H1 (cell line): Measurements from ENCODE around the gene FANCL. TPM values are rescaled to one million over a fixed set of nuclear protein-coding genes. Genes with fewer than 3 reads are reported as not detected.
"Not testable (repeated sequence)": the region's sequence is repeated elsewhere in the genome, so short reads cannot be mapped to it uniquely, and the experiment has no call there.

Experiments used
- CTCF ChIA-PET: fragments of 300-600 bp; sonication (Branson Sonifier 250); formaldehyde crosslinking; loops from one replicate; lab custom pipeline; 2021; ENCODE audit not compliant: partially characterized antibody; lab: Charles Lee
- POLR2A ChIA-PET: fragments of 300-600 bp; sonication (Branson Sonifier 250); formaldehyde crosslinking; loops from one replicate; lab custom pipeline; 2021; ENCODE audit warnings: inconsistent platforms; ENCODE audit not compliant: partially characterized antibody; lab: Charles Lee
- DNase-seq, 2 experiments: peaks; one replicate each; pipeline versions ENCODE4 v3.0.0 to v3.0.0-alpha.2; 2010 to 2022; ENCODE audit warnings: low spot score in 2 of 2, low read depth in 1 of 2, mixed read lengths in 1 of 2
- FAIRE-seq: peaks from 2 replicates; lab custom pipeline; 2011; peaks lifted over from hg19 to GRCh38; lab: Jason Lieb, UNC
- H2AFZ ChIP-seq: 2 replicates; pipeline ENCODE4 v1.8.1; 2012; ENCODE audit warnings: low read length, inconsistent platforms
- H2AK5ac ChIP-seq: 2 replicates; pipeline ENCODE4 v1.6.1; 2013; ENCODE audit warnings: low read depth, low read length
- H2BK120ac ChIP-seq: replicated peaks from 2 replicates; pipeline ENCODE3; 2013; ENCODE audit warnings: low read depth, low read length, inconsistent platforms
- H2BK12ac ChIP-seq: 2 replicates; pipeline ENCODE4 v1.6.1; 2013; ENCODE audit warnings: low read depth, low read length
- H2BK15ac ChIP-seq: 2 replicates; pipeline ENCODE4 v1.6.1; 2013; ENCODE audit warnings: low read length
- H2BK20ac ChIP-seq: 2 replicates; pipeline ENCODE4 v1.6.1; 2013; ENCODE audit warnings: low read length
- H2BK5ac ChIP-seq: 2 replicates; pipeline ENCODE4 v1.6.1; 2013; ENCODE audit warnings: low read depth, low read length
- H3K14ac ChIP-seq: 2 replicates; pipeline ENCODE4 v1.6.1; 2013; ENCODE audit warnings: inconsistent platforms; ENCODE audit not compliant: insufficient read length
- H3K18ac ChIP-seq: 2 replicates; pipeline ENCODE4 v1.6.1; 2013; ENCODE audit warnings: low read length; ENCODE audit errors: extremely low read depth
- H3K23ac ChIP-seq: 2 replicates; pipeline ENCODE4 v1.6.1; 2013; ENCODE audit warnings: inconsistent platforms; ENCODE audit not compliant: insufficient read length
- H3K23me2 ChIP-seq: 2 replicates; pipeline ENCODE4 v1.6.1; 2013; ENCODE audit warnings: low read depth, low read length
- H3K27ac ChIP-seq: 2 replicates; pipeline ENCODE4 v1.6.1; 2011; ENCODE audit warnings: low read depth, low read length, inconsistent platforms
- H3K27me3 ChIP-seq, 4 experiments: replicated peaks in 1 of 4; 1 replicate in 1 of 4; 2 replicates in 3 of 4; pipeline versions ENCODE4 v1.6.1 to v1.8.1; 2011 to 2013; ENCODE audit warnings: low read length in 3 of 4, mild to moderate bottlenecking in 3 of 4, inconsistent platforms in 2 of 4, mixed read lengths in 2 of 4, moderate library complexity in 1 of 4; ENCODE audit not compliant: control insufficient read depth in 3 of 4, insufficient read depth in 3 of 4; ENCODE audit errors: extremely low read depth in 1 of 4
- H3K36me3 ChIP-seq, 4 experiments: 2 replicates each; pipeline versions ENCODE4 v1.6.1 to v1.8.1; 2011 to 2013; ENCODE audit warnings: mild to moderate bottlenecking in 4 of 4, low read length in 3 of 4, moderate library complexity in 2 of 4, control low read depth in 1 of 4, inconsistent platforms in 1 of 4; ENCODE audit not compliant: insufficient read depth in 4 of 4, control insufficient read depth in 2 of 4
- H3K4ac ChIP-seq: replicated peaks from 2 replicates; pipeline ENCODE3; 2013; ENCODE audit warnings: low read length, low read depth, mixed read lengths, inconsistent platforms; ENCODE audit not compliant: insufficient read length
- H3K4me1 ChIP-seq, 4 experiments: replicated peaks in 1 of 4; 1 replicate in 1 of 4; 2 replicates in 3 of 4; pipeline versions ENCODE4 v1.6.1 to v1.8.1; 2011 to 2013; ENCODE audit warnings: low read length in 3 of 4, inconsistent platforms in 2 of 4, mixed read lengths in 1 of 4; ENCODE audit not compliant: insufficient read depth in 4 of 4, control insufficient read depth in 3 of 4
- H3K4me2 ChIP-seq, 2 experiments: 2 replicates each; pipeline versions ENCODE4 v1.6.1 to v1.8.1; 2011 to 2013; ENCODE audit warnings: low read depth in 2 of 2, low read length in 2 of 2, control low read depth in 1 of 2, inconsistent platforms in 1 of 2, mild to moderate bottlenecking in 1 of 2; ENCODE audit not compliant: insufficient read depth in 1 of 2
- H3K4me3 ChIP-seq, 4 experiments: fragments of 200-600, 300-600 bp in 1 of 4; sonication (generic), shearing (Covaris generic), sonication (Bioruptor Twin) in 1 of 4; 2 replicates each; pipeline versions ENCODE4 v1.5.1 to v1.8.1; 2011 to 2016; ENCODE audit warnings: low read length in 4 of 4, low read depth in 3 of 4, control low read depth in 2 of 4, inconsistent platforms in 2 of 4, mild to moderate bottlenecking in 2 of 4, mixed read lengths in 1 of 4, moderate library complexity in 1 of 4; ENCODE audit not compliant: insufficient read depth in 2 of 4; ENCODE audit errors: extremely low read depth in 1 of 4
- H3K56ac ChIP-seq: replicated peaks from 2 replicates; pipeline ENCODE3; 2013; ENCODE audit warnings: low read depth, mild to moderate bottlenecking, mixed read lengths, low read length, inconsistent platforms; ENCODE audit not compliant: insufficient read length
- H3K79me1 ChIP-seq: 2 replicates; pipeline ENCODE4 v1.6.1; 2013; ENCODE audit warnings: low read depth, low read length, control low read depth
- H3K79me2 ChIP-seq, 2 experiments: 2 replicates each; pipeline versions ENCODE4 v1.6.1 to v1.8.1; 2012 to 2013; ENCODE audit warnings: low read length in 2 of 2, mild to moderate bottlenecking in 2 of 2, inconsistent platforms in 1 of 2; ENCODE audit not compliant: insufficient read depth in 2 of 2, control insufficient read depth in 1 of 2
- H3K9ac ChIP-seq, 4 experiments: replicated peaks in 1 of 4; 1 replicate in 1 of 4; 2 replicates in 3 of 4; pipeline versions ENCODE4 v1.6.1 to v1.8.1; 2011 to 2013; ENCODE audit warnings: low read depth in 3 of 4, low read length in 3 of 4, control low read depth in 2 of 4, mild to moderate bottlenecking in 2 of 4, moderate library complexity in 2 of 4, inconsistent platforms in 1 of 4; ENCODE audit errors: extremely low read depth in 1 of 4
- H3K9me3 ChIP-seq, 2 experiments: 2 replicates each; pipeline versions ENCODE4 v1.6.1 to v1.8.1; 2012 to 2013; ENCODE audit warnings: mild to moderate bottlenecking in 2 of 2, moderate library complexity in 2 of 2, control low read depth in 1 of 2, inconsistent platforms in 1 of 2, low read depth in 1 of 2, low read length in 1 of 2, mixed read lengths in 1 of 2; ENCODE audit not compliant: insufficient read depth in 2 of 2
- H4K20me1 ChIP-seq, 2 experiments: replicated peaks in 1 of 2; 2 replicates each; pipeline versions ENCODE3 to v1.8.1; 2011 to 2013; ENCODE audit warnings: inconsistent platforms in 2 of 2, low read length in 2 of 2, mild to moderate bottlenecking in 1 of 2; ENCODE audit not compliant: insufficient read depth in 2 of 2, control insufficient read depth in 1 of 2
- H4K5ac ChIP-seq: 2 replicates; pipeline ENCODE4 v1.6.1; 2013; ENCODE audit warnings: low read length, low read depth, mixed read lengths, inconsistent platforms; ENCODE audit not compliant: insufficient read length
- H4K8ac ChIP-seq: 2 replicates; pipeline ENCODE4 v1.8.0; 2013; ENCODE audit warnings: mild to moderate bottlenecking, moderate library complexity, low read length, inconsistent platforms; ENCODE audit not compliant: insufficient read depth; ENCODE audit errors: extremely low read depth
- H4K91ac ChIP-seq: replicated peaks from 2 replicates; pipeline ENCODE3; 2013; ENCODE audit warnings: low read length, mixed read lengths, inconsistent platforms; ENCODE audit not compliant: insufficient read length
- WGBS, 2 experiments: shearing (Covaris generic) in 1 of 2; methylation state at CpG; one replicate each; pipeline versions ENCODE4 v1.1.6 to v1.1.7; 2013 to 2015; ENCODE audit warnings: low lambda C conversion rate in 2 of 2, mixed read lengths in 2 of 2, inconsistent platforms in 1 of 2, low coverage in 1 of 2, missing lambda C conversion rate in 1 of 2; ENCODE audit not compliant: insufficient replicate concordance in 2 of 2, insufficient coverage in 1 of 2, insufficient read length in 1 of 2; ENCODE audit errors: extremely low coverage in 1 of 2, missing lambda C conversion rate in 1 of 2; 5-methylcytosine and 5-hydroxymethylcytosine counted together
- polyA plus RNA-seq, 7 experiments: library from polyadenylated mRNA; depleted of rRNA in 3 of 7; stranded (reverse) in 5 of 7; unstranded in 2 of 7; fragments of >200 nt in 5 of 7; fragments of 200-250 nt in 2 of 7; gene quantifications; 1 replicate in 5 of 7; 2 replicates in 1 of 7; 4 replicates in 1 of 7; pipeline versions ENCODE4 v1.2.1 to v1.2.3, GENCODE V29; 2011 to 2013; ENCODE audit warnings: missing spikeins in 2 of 7, mixed read lengths in 2 of 7
- total RNA-seq: library from RNA; stranded (reverse); fragmentation: NEBNext Ultra II Directional; extraction: Animal tissue kit (Norgen Biotek cat#: 25700); gene quantifications from 2 replicates; pipeline ENCODE4 v1.2.1, GENCODE V29; 2021

Gene FANCL
- total and polyA plus RNA-seq, 2 of the 8 experiments (the other 6 are each of a cell fraction or from before 2014, with no cell fraction given) = 38.7 to 55.9 TPM

- H4K8ac ChIP-seq, H3K23me2 ChIP-seq, H3K79me1 ChIP-seq, H4K5ac ChIP-seq, H4K91ac ChIP-seq, H4K20me1 ChIP-seq, H2AK5ac ChIP-seq, FAIRE-seq, H3K9ac ChIP-seq, POLR2A ChIA-PET, H3K79me2 ChIP-seq, H3K36me3 ChIP-seq, H3K14ac ChIP-seq, H3K9me3 ChIP-seq, H3K23ac ChIP-seq, H3K4ac ChIP-seq, H2BK20ac ChIP-seq, H2BK5ac ChIP-seq, H2BK15ac ChIP-seq, H2BK12ac ChIP-seq, H3K4me1 ChIP-seq, H3K4me2 ChIP-seq, DNase-seq, H3K56ac ChIP-seq, H2BK120ac ChIP-seq, H3K27ac ChIP-seq, H3K4me3 ChIP-seq, H3K18ac ChIP-seq, H2AFZ ChIP-seq, H3K27me3 ChIP-seq: not testable (repeated sequence)
- CTCF ChIA-PET = interaction anchor here (1.2 kb wide), 1 partner anchor 9 kb away, joined by 3 read pairs; no protein-coding TSS in a partner anchor
- WGBS, 2 experiments = 95% methylated on average over 9 of the region's 9 CpGs; no CpG with 5 or more reads in 1 of the 2 experiments
Observed at GRCh38 chr2:58113563-58113962, 127.6 kb downstream of the FANCL start.
